Activated CD4-positive, alpha-beta T cell treated with anti-CD3 and anti-CD28 coated beads for 48 hours (primary cell): ENCODE measurements around the gene TUBGCP3.
A peak's percentile ranks its signal among the peaks of the same experiment; 100 is the strongest.

ENCODE experiments used
- DNase-seq: peaks from one replicate; pipeline ENCODE4 v3.0.0-alpha.2; 2020

The TUBGCP3 gene

GRCh38 chr13:112450118-112450903 is 137.6 kb downstream of the TUBGCP3 start:
- DNase-seq, result no peak

- DNase-seq, result no peak
Measured at GRCh38 chr13:112449545-112449930, 138.4 kb downstream of the TUBGCP3 start.

- DNase-seq, result no peak
Measured at GRCh38 chr13:112448621-112449544, 139.1 kb downstream of the TUBGCP3 start.

GRCh38 chr13:112447761-112448603 is 140.0 kb downstream of the TUBGCP3 start:
- no peak for DNase-seq

- DNase-seq, result no peak
Measured at GRCh38 chr13:112447306-112447705, 140.6 kb downstream of the TUBGCP3 start.

GRCh38 chr13:112446867-112447266 is 141.1 kb downstream of the TUBGCP3 start:
- no peak for DNase-seq

- no peak for DNase-seq
Measured at GRCh38 chr13:112446347-112446861, 141.5 kb downstream of the TUBGCP3 start.

- DNase-seq, result no peak
Measured at GRCh38 chr13:112445411-112446271, 142.3 kb downstream of the TUBGCP3 start.

- DNase-seq, result no peak
Measured at GRCh38 chr13:112444416-112445399, 143.2 kb downstream of the TUBGCP3 start.

GRCh38 chr13:112443995-112444311 is 144.0 kb downstream of the TUBGCP3 start:
- peak; percentile 78 for DNase-seq

GRCh38 chr13:112443191-112443994 is 144.6 kb downstream of the TUBGCP3 start:
- peak; percentile 25 for DNase-seq

- no peak for DNase-seq
Measured at GRCh38 chr13:112442483-112443090, 145.4 kb downstream of the TUBGCP3 start.

- no peak for DNase-seq
Measured at GRCh38 chr13:112441779-112442310, 146.1 kb downstream of the TUBGCP3 start.

- no peak for DNase-seq
Measured at GRCh38 chr13:112441226-112441625, 146.7 kb downstream of the TUBGCP3 start.

GRCh38 chr13:112438515-112438914 is 149.4 kb downstream of the TUBGCP3 start:
- no peak for DNase-seq

- DNase-seq, result no peak
Measured at GRCh38 chr13:112438094-112438493, 149.9 kb downstream of the TUBGCP3 start.

- DNase-seq, result no peak
Measured at GRCh38 chr13:112435973-112436372, 152.0 kb downstream of the TUBGCP3 start.
